ENCODE results near the gene SGMS2. TPM values are rescaled to one million over a fixed set of nuclear protein-coding genes. Genes with fewer than 3 reads are reported as not detected.

Gene SGMS2
- total and polyA plus RNA-seq, 2 of the 13 experiments (the other 11 are each of a cell fraction or from before 2014, with no cell fraction given): 1.2 to 1.7 TPM

DNA sequence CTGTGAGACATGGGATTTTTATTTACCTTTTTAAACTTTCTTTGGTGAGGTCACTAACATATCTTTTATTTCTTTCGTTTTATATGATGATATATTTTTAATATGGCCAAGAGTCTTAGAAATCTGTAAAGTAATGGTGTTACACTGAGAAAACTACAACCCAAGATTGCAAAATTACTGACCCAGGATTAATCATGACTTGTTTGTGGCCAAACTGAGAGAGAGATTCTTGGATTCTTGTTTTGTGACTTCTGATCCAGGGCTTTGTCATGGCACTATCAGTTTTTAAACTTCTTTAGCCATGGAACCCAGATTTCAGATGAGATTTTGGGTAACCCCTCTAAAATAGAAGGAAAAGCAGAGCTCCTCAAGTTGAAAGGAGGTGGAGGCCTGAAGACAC, 42.0 kb downstream of the SGMS2 start:
- WGBS (ENCODE audit: low lambda C conversion rate): 36% methylated on average over 1 of the region's 1 CpG

More for the DNA sequence above, 42.0 kb downstream of the SGMS2 start:
- Histone ChIP-seq H3K9ac (ENCODE audit: insufficient read depth, low read depth, low read length) (no peak overlapping the region), H3K79me2 (ENCODE audit: insufficient read depth, low read length) (no peaks in the 10 kb centered on the region), H3K4me3 (replicated peaks in 1 of 3; ENCODE audit: insufficient read depth in 1 of 3, low read depth in 2 of 3, low read length in 3 of 3) (no peak overlapping the region), H3K36me3 (replicated peaks in 1 of 2; ENCODE audit: control insufficient read depth in 1 of 2, insufficient read depth in 2 of 2, low read length in 2 of 2) (no peaks in the 10 kb centered on the region), H3K27ac (ENCODE audit: extremely low read length, insufficient read depth, low read length) (no peak overlapping the region), H4K20me1 (ENCODE audit: insufficient read depth, low read length) (no peaks in the 10 kb centered on the region), H3K9me3 (ENCODE audit: low read length) (no peaks in the 10 kb centered on the region), H3K27me3 (ENCODE audit: control insufficient read depth in 1 of 2, insufficient read depth in 2 of 2, low read length in 2 of 2) (no peaks in the 10 kb centered on the region), H2AFZ (ENCODE audit: low read length) (no peak overlapping the region), H3K4me1 (ENCODE audit: insufficient read depth, low read length) (peaks cover 19% of the 10 kb centered on the region), H3K4me2 (ENCODE audit: low read depth, low read length) (no peak overlapping the region)
- intact Hi-C loops (cut with micrococcal nuclease; ENCODE audit: unreplicated experiment): no loop called here
- no TSS peak for BruUV-seq (replicated peaks)
- DNase-seq (ENCODE audit: low spot score): no peak
- no peak for FAIRE-seq
- ChIA-PET POLR2A (no interaction called here), CTCF (ENCODE audit: low intra/inter-chr PET ratio, low total read pairs) (no interaction called here)
- TF ChIP-seq TARDBP (CRISPR knock-in tag; IDR thresholded peaks at IDR 0.05) (no peak), ZNF326 (CRISPR knock-in tag; IDR thresholded peaks at IDR 0.05; ENCODE audit: borderline replicate concordance) (no peak), CHD4 (IDR thresholded peaks at IDR 0.05; ENCODE audit: borderline replicate concordance, low read length) (no peak), PHF20 (CRISPR knock-in tag; IDR thresholded peaks at IDR 0.05) (no peak), CREB3 (CRISPR knock-in tag; IDR thresholded peaks at IDR 0.05) (no peak), HDAC2 (CRISPR knock-in tag; IDR thresholded peaks at IDR 0.05) (no peak), ZNF672 (CRISPR knock-in tag; IDR thresholded peaks at IDR 0.05) (no peak), CCAR2 (optimal IDR thresholded peaks at IDR 0.05; ENCODE audit: low read depth, low read length) (no peak), FLYWCH1 (CRISPR knock-in tag; IDR thresholded peaks at IDR 0.05) (no peak), ZNF746 (CRISPR knock-in tag; IDR thresholded peaks at IDR 0.05) (no peak), GFI1 (CRISPR knock-in tag; IDR thresholded peaks at IDR 0.05; ENCODE audit: borderline replicate concordance) (no peak), TBP (CRISPR knock-in tag; IDR thresholded peaks at IDR 0.05) (no peak), SP140L (CRISPR knock-in tag; IDR thresholded peaks at IDR 0.05; ENCODE audit: borderline replicate concordance) (no peak), ZNF619 (CRISPR knock-in tag; IDR thresholded peaks at IDR 0.05) (no peak), ZNF282 (IDR thresholded peaks at IDR 0.05; ENCODE audit: partially characterized antibody) (no peak), ZNF879 (CRISPR knock-in tag; IDR thresholded peaks at IDR 0.05) (no peak)
- TF ChIP-seq, protein P1, sequence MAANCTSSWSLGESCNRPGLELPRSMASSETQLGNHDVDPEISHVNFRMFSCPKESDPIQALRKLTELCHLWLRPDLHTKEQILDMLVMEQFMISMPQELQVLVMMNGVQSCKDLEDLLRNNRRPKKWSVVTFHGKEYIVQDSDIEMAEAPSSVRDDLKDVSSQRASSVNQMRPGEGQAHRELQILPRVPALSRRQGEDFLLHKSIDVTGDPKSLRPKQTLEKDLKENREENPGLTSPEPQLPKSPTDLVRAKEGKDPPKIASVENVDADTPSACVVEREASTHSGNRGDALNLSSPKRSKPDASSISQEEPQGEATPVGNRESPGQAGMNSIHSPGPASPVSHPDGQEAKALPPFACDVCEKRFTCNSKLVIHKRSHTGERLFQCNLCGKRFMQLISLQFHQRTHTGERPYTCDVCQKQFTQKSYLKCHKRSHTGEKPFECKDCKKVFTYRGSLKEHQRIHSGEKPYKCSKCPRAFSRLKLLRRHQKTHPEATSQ (CRISPR knock-in tag; IDR thresholded peaks at IDR 0.05; ENCODE audit: borderline replicate concordance): no peak
- TF ChIP-seq, protein P2, sequence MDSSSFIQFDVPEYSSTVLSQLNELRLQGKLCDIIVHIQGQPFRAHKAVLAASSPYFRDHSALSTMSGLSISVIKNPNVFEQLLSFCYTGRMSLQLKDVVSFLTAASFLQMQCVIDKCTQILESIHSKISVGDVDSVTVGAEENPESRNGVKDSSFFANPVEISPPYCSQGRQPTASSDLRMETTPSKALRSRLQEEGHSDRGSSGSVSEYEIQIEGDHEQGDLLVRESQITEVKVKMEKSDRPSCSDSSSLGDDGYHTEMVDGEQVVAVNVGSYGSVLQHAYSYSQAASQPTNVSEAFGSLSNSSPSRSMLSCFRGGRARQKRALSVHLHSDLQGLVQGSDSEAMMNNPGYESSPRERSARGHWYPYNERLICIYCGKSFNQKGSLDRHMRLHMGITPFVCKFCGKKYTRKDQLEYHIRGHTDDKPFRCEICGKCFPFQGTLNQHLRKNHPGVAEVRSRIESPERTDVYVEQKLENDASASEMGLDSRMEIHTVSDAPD (CRISPR knock-in tag; IDR thresholded peaks at IDR 0.05): no peak
- TF ChIP-seq, protein P3, sequence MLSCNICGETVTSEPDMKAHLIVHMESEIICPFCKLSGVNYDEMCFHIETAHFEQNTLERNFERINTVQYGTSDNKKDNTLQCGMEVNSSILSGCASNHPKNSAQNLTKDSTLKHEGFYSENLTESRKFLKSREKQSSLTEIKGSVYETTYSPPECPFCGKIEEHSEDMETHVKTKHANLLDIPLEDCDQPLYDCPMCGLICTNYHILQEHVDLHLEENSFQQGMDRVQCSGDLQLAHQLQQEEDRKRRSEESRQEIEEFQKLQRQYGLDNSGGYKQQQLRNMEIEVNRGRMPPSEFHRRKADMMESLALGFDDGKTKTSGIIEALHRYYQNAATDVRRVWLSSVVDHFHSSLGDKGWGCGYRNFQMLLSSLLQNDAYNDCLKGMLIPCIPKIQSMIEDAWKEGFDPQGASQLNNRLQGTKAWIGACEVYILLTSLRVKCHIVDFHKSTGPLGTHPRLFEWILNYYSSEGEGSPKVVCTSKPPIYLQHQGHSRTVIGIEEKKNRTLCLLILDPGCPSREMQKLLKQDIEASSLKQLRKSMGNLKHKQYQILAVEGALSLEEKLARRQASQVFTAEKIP (CRISPR knock-in tag; IDR thresholded peaks at IDR 0.05; ENCODE audit: borderline replicate concordance): no peak
- no peak for ATAC-seq
- in situ Hi-C loops (cut with HindIII; ENCODE audit: extremely low pct_ligation_motif_present, low pct_unique_long_range_greater_than_20kb): no loop called here
